Stomach (tissue), 9 donors: ENCODE results near the gene TMEFF2. TPM values are rescaled to one million over a fixed set of nuclear protein-coding genes. Genes with fewer than 3 reads are reported as not detected.

Experiments
- DNase-seq, 2 donors: peaks; one replicate each; pipeline versions ENCODE4 v3.0.0 to v3.0.0-alpha.2; 2013 to 2019
- H3K27ac ChIP-seq, 5 donors: fragments of 200-600 bp in 4 of 5; sonication (generic) in 4 of 5; one replicate each; pipeline ENCODE4 v1.5.1; 2013 to 2019; ENCODE audit warnings: mild to moderate bottlenecking in 1 of 5, moderate library complexity in 1 of 5
- H3K27me3 ChIP-seq, 3 donors: fragments of 200-600 bp; sonication (generic); one replicate each; pipeline ENCODE4 v1.5.1; 2017 to 2019; ENCODE audit warnings: mixed run types in 1 of 3
- H3K36me3 ChIP-seq, 4 donors: fragments of 200-600 bp; sonication (generic); 1 replicate in 3 of 4; 2 replicates in 1 of 4; pipeline ENCODE4 v1.5.1; 2016 to 2019
- H3K4me1 ChIP-seq, 4 donors: fragments of 200-600 bp; sonication (generic); one replicate each; pipeline ENCODE4 v1.5.1; 2016 to 2019
- H3K4me3 ChIP-seq, 4 donors: fragments of 200-600 bp; sonication (generic) in 3 of 4; one replicate each; pipeline ENCODE4 v1.5.1; 2016 to 2019; ENCODE audit warnings: mild to moderate bottlenecking in 1 of 4
- H3K9me3 ChIP-seq, 4 donors: fragments of 200-600 bp; sonication (generic); one replicate each; pipeline ENCODE4 v1.5.1; 2016 to 2019
- EP300 ChIP-seq: sonication (generic); formaldehyde crosslinking; IDR thresholded peaks from one replicate; pipeline ENCODE4 v1.6.1; 2017; ENCODE audit warnings: antibody characterized with exemption
- POLR2A ChIP-seq, 4 donors: fragments of 450-650 bp; IDR thresholded peaks; one replicate each; pipeline ENCODE4 v1.6.1; 2016; ENCODE audit warnings: antibody characterized with exemption in 4 of 4, control low read depth in 2 of 4, mild to moderate bottlenecking in 1 of 4, moderate library complexity in 1 of 4
- POLR2AphosphoS5 ChIP-seq, 3 donors: sonication (generic); formaldehyde crosslinking; IDR thresholded peaks; one replicate each; pipeline ENCODE4 v1.6.1; 2016; ENCODE audit warnings: antibody characterized with exemption in 3 of 3
- WGBS, 5 donors: extraction: QIAGEN DNeasy Blood & Tissue Kit in 3 of 5; methylation state at CpG; one replicate each; pipeline versions ENCODE4 v1.1.5 to v1.1.7; 2013 to 2018; 5-methylcytosine and 5-hydroxymethylcytosine counted together
- intact Hi-C: fragments of 100-400 bp; cut with DNase I; formaldehyde crosslinking; loops from one replicate; pipeline ENCODE4 v1.15.1; 2023; ENCODE audit warnings: low total_unique reads
- polyA plus RNA-seq, 3 donors: library from polyadenylated mRNA; stranded (reverse); fragments of 200-250 nt; gene quantifications; one replicate each; pipeline ENCODE4 v1.2.3, GENCODE V29; 2013
- total RNA-seq, 5 donors: library from RNA; depleted of rRNA; stranded (reverse); fragments of >200 nt; gene quantifications; one replicate each; pipeline versions ENCODE4 v1.1.0 to v1.2.3, GENCODE V29; 2014 to 2016
- TF ChIP-seq, protein P1 (sequence below), 7 experiments: fragments of 450-650 bp in 4 of 7; fragments of 200-600 bp in 3 of 7; sonication (generic) in 3 of 7; IDR thresholded peaks; one replicate each; pipeline ENCODE4 v1.5.1; 2016 to 2019; ENCODE audit warnings: antibody characterized with exemption in 7 of 7, control low read depth in 2 of 7, mild to moderate bottlenecking in 1 of 7
- donor health status: healthy with polysubstance abuse.
- donor health status: Bipolar disorder and iron deficiency.
- donor health status: healthy.

TMEFF2 gene
- total and polyA plus RNA-seq, 8 donors = 0.23 to 0.50 (median 0.37) TPM; not detected in 3

DNA sequence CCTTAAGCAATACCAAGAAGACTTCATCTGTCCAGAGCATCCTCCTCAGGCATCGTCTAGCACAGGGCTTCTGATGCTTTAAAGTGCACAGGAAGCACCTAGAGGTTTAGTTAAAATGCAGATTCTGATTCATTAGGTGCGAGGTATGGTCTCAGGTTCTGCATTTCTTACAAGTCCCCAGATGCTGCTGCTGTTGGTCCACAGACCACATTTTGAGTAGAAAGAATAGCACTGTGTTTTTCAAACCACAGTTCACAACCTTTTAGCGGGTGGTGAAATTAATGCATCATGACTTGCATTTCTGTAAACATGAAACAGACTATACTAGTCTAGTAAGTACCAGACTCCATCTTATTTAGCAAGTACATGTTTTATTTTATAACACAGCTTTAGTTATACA, 134.6 kb downstream of the TMEFF2 start:
- no peaks in the 10 kb centered on the region for H3K36me3 ChIP-seq
- intact Hi-C loops = no loop called here
- WGBS, 5 donors = 62 to 73% (median 67%) methylated on average over 3 of the region's 3 CpGs

DNA sequence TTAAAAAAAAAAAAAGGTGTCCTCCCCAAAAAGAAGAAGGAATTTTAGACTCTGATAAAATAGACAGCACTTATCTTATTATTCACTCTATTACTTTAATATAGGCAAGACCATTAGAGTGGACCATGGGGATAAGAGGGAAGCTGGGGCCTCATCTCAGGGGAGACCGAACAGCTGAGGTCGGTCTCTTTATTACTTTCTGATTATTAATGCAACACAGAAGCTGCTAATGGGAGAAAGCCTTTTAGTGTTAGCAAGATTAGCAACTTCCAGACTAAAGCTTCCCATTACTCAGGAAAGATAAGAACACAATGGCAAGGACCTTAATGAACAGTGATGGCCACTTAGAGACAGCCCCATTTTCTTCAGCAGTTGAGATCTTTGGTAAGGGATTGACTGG, 135.5 kb downstream of the TMEFF2 start:
- Histone ChIP-seq H3K36me3 (no peaks in the 10 kb centered on the region), H3K4me1 (no peaks in the 10 kb centered on the region), H3K9me3 (no peaks in the 10 kb centered on the region), H3K27ac (no peak overlapping the region), H3K27me3 (no peaks in the 10 kb centered on the region), H3K4me3 (no peak overlapping the region)
- WGBS, 5 donors = 89 to 95% (median 91%) methylated on average over 2 of the region's 2 CpGs
- TF ChIP-seq POLR2AphosphoS5 (IDR thresholded peaks at IDR 0.05) = no peak
- TF ChIP-seq EP300 = no peak
- no peak for TF ChIP-seq POLR2A (IDR thresholded peaks at IDR 0.05)
- TF ChIP-seq, protein P1, sequence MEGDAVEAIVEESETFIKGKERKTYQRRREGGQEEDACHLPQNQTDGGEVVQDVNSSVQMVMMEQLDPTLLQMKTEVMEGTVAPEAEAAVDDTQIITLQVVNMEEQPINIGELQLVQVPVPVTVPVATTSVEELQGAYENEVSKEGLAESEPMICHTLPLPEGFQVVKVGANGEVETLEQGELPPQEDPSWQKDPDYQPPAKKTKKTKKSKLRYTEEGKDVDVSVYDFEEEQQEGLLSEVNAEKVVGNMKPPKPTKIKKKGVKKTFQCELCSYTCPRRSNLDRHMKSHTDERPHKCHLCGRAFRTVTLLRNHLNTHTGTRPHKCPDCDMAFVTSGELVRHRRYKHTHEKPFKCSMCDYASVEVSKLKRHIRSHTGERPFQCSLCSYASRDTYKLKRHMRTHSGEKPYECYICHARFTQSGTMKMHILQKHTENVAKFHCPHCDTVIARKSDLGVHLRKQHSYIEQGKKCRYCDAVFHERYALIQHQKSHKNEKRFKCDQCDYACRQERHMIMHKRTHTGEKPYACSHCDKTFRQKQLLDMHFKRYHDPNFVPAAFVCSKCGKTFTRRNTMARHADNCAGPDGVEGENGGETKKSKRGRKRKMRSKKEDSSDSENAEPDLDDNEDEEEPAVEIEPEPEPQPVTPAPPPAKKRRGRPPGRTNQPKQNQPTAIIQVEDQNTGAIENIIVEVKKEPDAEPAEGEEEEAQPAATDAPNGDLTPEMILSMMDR (IDR thresholded peaks at IDR 0.05) = no peak
- intact Hi-C loops = no loop called here
- no peak for DNase-seq

More for the DNA sequence above, 134.6 kb downstream of the TMEFF2 start:
- no peak for TF ChIP-seq POLR2AphosphoS5 (IDR thresholded peaks at IDR 0.05)
- no peak for DNase-seq
- Histone ChIP-seq H3K4me1 (no peaks in the 10 kb centered on the region), H3K9me3 (no peaks in the 10 kb centered on the region), H3K27me3 (no peaks in the 10 kb centered on the region), H3K4me3 (no peak overlapping the region), H3K27ac (no peak overlapping the region)

DNA sequence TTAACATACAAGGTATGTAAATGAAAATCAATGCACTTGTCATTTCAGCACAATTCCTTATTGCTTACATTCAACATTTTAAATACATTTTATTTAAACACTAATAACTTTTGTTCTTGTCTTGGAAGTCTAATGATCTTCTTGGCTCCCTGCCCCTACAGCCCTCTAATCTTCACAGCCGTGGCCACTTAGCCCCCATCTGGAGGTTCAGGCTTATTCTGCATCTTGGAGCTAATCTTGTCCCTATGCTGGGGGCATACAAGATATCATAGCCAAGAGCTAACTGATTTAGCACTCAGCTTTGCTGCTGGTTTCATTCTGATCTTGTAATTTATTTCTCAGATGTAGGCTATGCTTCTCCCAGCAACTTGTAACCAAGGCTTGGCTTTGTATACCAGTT, 140.8 kb downstream of the TMEFF2 start:
- Histone ChIP-seq H3K9me3 (no peaks in the 10 kb centered on the region), H3K27ac (no peak overlapping the region), H3K4me1 (no peaks in the 10 kb centered on the region), H3K4me3 (no peak overlapping the region), H3K36me3 (no peaks in the 10 kb centered on the region), H3K27me3 (no peaks in the 10 kb centered on the region)
- TF ChIP-seq POLR2AphosphoS5 (IDR thresholded peaks at IDR 0.05) (no peak), EP300 (no peak), POLR2A (IDR thresholded peaks at IDR 0.05) (no peak)
- TF ChIP-seq, protein P1 (IDR thresholded peaks at IDR 0.05) = no peak
- intact Hi-C loops = no loop called here
- 20 to 63% (median 44%) methylated on average over 1 of the region's 1 CpG for WGBS, 5 donors
- DNase-seq = peak in 1 of 2 donors; percentile 20

GRCh38 chr2:192051533-192051932, 143.2 kb downstream of the TMEFF2 start:
- Histone ChIP-seq H3K4me1 (no peaks in the 10 kb centered on the region), H3K27me3 (no peaks in the 10 kb centered on the region), H3K27ac (no peak overlapping the region), H3K4me3 (no peak overlapping the region), H3K9me3 (no peaks in the 10 kb centered on the region), H3K36me3 (no peaks in the 10 kb centered on the region)
- no peak for TF ChIP-seq POLR2A (IDR thresholded peaks at IDR 0.05)
- TF ChIP-seq, protein P1 (IDR thresholded peaks at IDR 0.05) = no peak
- TF ChIP-seq POLR2AphosphoS5 (IDR thresholded peaks at IDR 0.05) = no peak
- TF ChIP-seq EP300 = no peak
- intact Hi-C loops = no loop called here
- DNase-seq = no peak

DNA sequence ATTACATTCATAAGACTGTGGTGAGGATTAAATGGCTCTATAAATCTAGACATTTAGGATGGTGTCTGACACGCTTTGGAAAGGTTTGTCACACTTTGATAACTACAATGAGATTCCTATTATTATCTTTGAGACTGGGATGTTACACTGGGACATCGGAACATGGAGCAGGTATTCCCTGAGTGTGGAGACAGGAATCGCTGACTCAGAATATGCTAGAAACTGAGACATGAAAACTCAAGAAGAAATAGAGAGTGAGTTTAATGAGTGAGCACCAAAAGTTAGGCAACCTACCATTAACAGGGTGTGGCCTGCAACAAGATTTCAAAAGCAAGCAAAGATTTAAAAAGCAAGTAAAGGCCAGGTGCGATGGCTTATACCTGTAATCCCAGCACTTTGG, 145.4 kb downstream of the TMEFF2 start:
- H3K4me1 ChIP-seq = no peaks in the 10 kb centered on the region
- no peak overlapping the region for H3K27ac ChIP-seq
- no peak for DNase-seq
- intact Hi-C loops = no loop called here
- no peaks in the 10 kb centered on the region for H3K9me3 ChIP-seq
- H3K27me3 ChIP-seq = no peaks in the 10 kb centered on the region
- no peaks in the 10 kb centered on the region for H3K36me3 ChIP-seq
- H3K4me3 ChIP-seq = no peak overlapping the region
- TF ChIP-seq EP300 = no peak
- 80 to 92% (median 88%) methylated on average over 4 of the region's 4 CpGs for WGBS, 5 donors
